ENCODE results near the gene DNAH17.

GRCh38 chr17:78394209-78394608, 183.0 kb downstream of the DNAH17 start:
- TF ChIP-seq CTCF (IDR thresholded peaks at IDR 0.05; ENCODE audit: low read length): no peak
- no peak for TF ChIP-seq EZH2 (optimal IDR thresholded peaks at IDR 0.05; ENCODE audit: low read depth, low read length)
- TF ChIP-seq EZH2phosphoT487 (IDR thresholded peaks at IDR 0.05; ENCODE audit: low read length): no peak

Data from MM.1S (cell line).